A549 (cell line): ENCODE data around the gene ACE. TPM values are rescaled to one million over a fixed set of nuclear protein-coding genes. Genes with fewer than 3 reads are reported as not detected.
A peak's percentile ranks its signal among the peaks of the same experiment; 100 is the strongest.

Experiments used
- ATAC-seq, 2 experiments: fragments of 200-7000 bp in 1 of 2; fragments of >200 bp in 1 of 2; cut with Nextera tagmentation in 1 of 2; cut with Tn5 transposase in 1 of 2; 3 replicates each; pipeline versions ENCODE4 v1.8.0 to v1.9.1; 2018 to 2020; ENCODE audit warnings: mild to moderate bottlenecking in 1 of 2, moderate library complexity in 1 of 2
- CTCF ChIA-PET: fragments of 300-600 bp; sonication (Branson Sonifier 250); formaldehyde crosslinking; extraction: SDS; loops from one replicate; lab custom pipeline; 2021; ENCODE audit warnings: antibody characterized with exemption, inconsistent platforms; lab: Yijun Ruan, JAX
- POLR2A ChIA-PET: fragments of 350-600 bp; formaldehyde crosslinking; extraction: SDS; loops from one replicate; lab custom pipeline; 2021; ENCODE audit warnings: antibody characterized with exemption, inconsistent platforms; lab: Yijun Ruan, JAX
- DNase-seq, 2 experiments: peaks; one replicate each; pipeline versions ENCODE4 v3.0.0 to v3.0.0-alpha.2; 2011 to 2016; ENCODE audit warnings: low read depth in 1 of 2, low spot score in 1 of 2
- FAIRE-seq: peaks from 2 replicates; lab custom pipeline; 2011; peaks lifted over from hg19 to GRCh38; lab: Jason Lieb, UNC
- H3K27ac ChIP-seq, 2 experiments: fragments of >200 bp; sonication (Bioruptor Twin); formaldehyde crosslinking; 3 replicates each; pipeline ENCODE4 v1.5.1; 2016 to 2017
- H3K4me1 ChIP-seq: fragments of >200 bp; sonication (Bioruptor Twin); formaldehyde crosslinking; 3 replicates; pipeline ENCODE4 v1.6.1; 2016
- H3K4me2 ChIP-seq: fragments of >200 bp; sonication (Bioruptor Twin); formaldehyde crosslinking; 3 replicates; pipeline ENCODE4 v1.6.1; 2016
- H3K4me3 ChIP-seq: fragments of >200 bp; sonication (Bioruptor Twin); formaldehyde crosslinking; 3 replicates; pipeline ENCODE4 v1.5.1; 2016
- H3K9me3 ChIP-seq: fragments of >200 bp; sonication (Bioruptor Twin); formaldehyde crosslinking; 3 replicates; pipeline ENCODE4 v1.6.1; 2016
- BHLHE40 ChIP-seq: IDR thresholded peaks from 2 replicates; pipeline ENCODE4 v1.6.1; 2012; ENCODE audit warnings: low read depth, low read length, inconsistent platforms
- CBX2 ChIP-seq: fragments of 200-600 bp; sonication (generic); IDR thresholded peaks from 2 replicates; pipeline ENCODE4 v1.6.1; 2016; ENCODE audit warnings: low read depth, mild to moderate bottlenecking, borderline replicate concordance
- CBX8 ChIP-seq: fragments of 200-600 bp; sonication (generic); IDR thresholded peaks from 2 replicates; pipeline ENCODE4 v1.6.1; 2016
- ESRRA ChIP-seq: fragments of 150-350 bp; IDR thresholded peaks from 2 replicates; pipeline ENCODE4 v1.6.1; 2014; ENCODE audit warnings: mild to moderate bottlenecking, low read length, borderline replicate concordance
- FOSL2 ChIP-seq, 2 experiments: fragments of 450-650 bp in 1 of 2; fragments of >200 bp in 1 of 2; sonication (Bioruptor Twin) in 1 of 2; formaldehyde crosslinking; IDR thresholded peaks; 2 replicates each; pipeline versions ENCODE4 v1.5.0 to v1.6.1; 2016 to 2020; ENCODE audit warnings: mild to moderate bottlenecking in 1 of 2, moderate library complexity in 1 of 2
- HOXA7 ChIP-seq: fragments of 250-450 bp; sonication (Bioruptor Pico); IDR thresholded peaks from 2 replicates; pipeline ENCODE4 v1.5.0; 2020; ENCODE audit warnings: mild to moderate bottlenecking, moderate library complexity
- KDM1A ChIP-seq: fragments of 200-600 bp; sonication (generic); IDR thresholded peaks from 2 replicates; pipeline ENCODE4 v1.6.1; 2016; ENCODE audit warnings: low read depth, mild to moderate bottlenecking
- MAFK ChIP-seq: fragments of 450-650 bp; IDR thresholded peaks from 2 replicates; pipeline ENCODE4 v1.6.1; 2014; ENCODE audit not compliant: partially characterized antibody
- POLR2A ChIP-seq: IDR thresholded peaks from 2 replicates; pipeline ENCODE4 v1.6.1; 2012; ENCODE audit warnings: mild to moderate bottlenecking, low read length
- ZC3H11A ChIP-seq: fragments of 450-650 bp; IDR thresholded peaks from 2 replicates; pipeline ENCODE4 v1.6.1; 2014; ENCODE audit warnings: antibody characterized with exemption, mild to moderate bottlenecking
- WGBS: methylation state at CpG from one replicate; pipeline ENCODE4 v1.1.6; 2017; ENCODE audit errors: missing lambda C conversion rate; 5-methylcytosine and 5-hydroxymethylcytosine counted together
- polyA plus RNA-seq, 4 experiments: library from polyadenylated mRNA; depleted of rRNA in 3 of 4; stranded (reverse); fragments of >200 nt; fragmentation: RNase III in 1 of 4; extraction: RNeasy Plus Mini Kit Qiagen cat#74134 plus additional on column Dnase treatment in 1 of 4; gene quantifications; 2 replicates in 3 of 4; 3 replicates in 1 of 4; pipeline ENCODE4 v1.2.3, GENCODE V29; 2011 to 2017
- TF ChIP-seq, protein P1 (sequence below): fragments of 200-600 bp; sonication (generic); IDR thresholded peaks from 2 replicates; pipeline ENCODE4 v1.6.1; 2016; ENCODE audit warnings: antibody characterized with exemption, mild to moderate bottlenecking, moderate library complexity
- TF ChIP-seq, protein P2 (sequence below): IDR thresholded peaks from 2 replicates; pipeline ENCODE4 v1.6.1; 2012
- TF ChIP-seq, protein P3 (sequence below): fragments of 250-450 bp; sonication (Bioruptor Pico); IDR thresholded peaks from 2 replicates; pipeline ENCODE4 v1.5.0; 2021; ENCODE audit warnings: mild to moderate bottlenecking, moderate library complexity, borderline replicate concordance
- TF ChIP-seq, protein P4 (sequence below): fragments of >200 bp; sonication (Bioruptor Twin); formaldehyde crosslinking; IDR thresholded peaks from 3 replicates; pipeline ENCODE4 v1.6.1; 2016
- TF ChIP-seq, protein P5 (sequence below): IDR thresholded peaks from 2 replicates; pipeline ENCODE4 v1.6.1; 2012

The ACE gene
- polyA plus RNA-seq, 2 of the 4 experiments (the other 2 are of a cell fraction) = 0.22 to 0.52 TPM

DNA sequence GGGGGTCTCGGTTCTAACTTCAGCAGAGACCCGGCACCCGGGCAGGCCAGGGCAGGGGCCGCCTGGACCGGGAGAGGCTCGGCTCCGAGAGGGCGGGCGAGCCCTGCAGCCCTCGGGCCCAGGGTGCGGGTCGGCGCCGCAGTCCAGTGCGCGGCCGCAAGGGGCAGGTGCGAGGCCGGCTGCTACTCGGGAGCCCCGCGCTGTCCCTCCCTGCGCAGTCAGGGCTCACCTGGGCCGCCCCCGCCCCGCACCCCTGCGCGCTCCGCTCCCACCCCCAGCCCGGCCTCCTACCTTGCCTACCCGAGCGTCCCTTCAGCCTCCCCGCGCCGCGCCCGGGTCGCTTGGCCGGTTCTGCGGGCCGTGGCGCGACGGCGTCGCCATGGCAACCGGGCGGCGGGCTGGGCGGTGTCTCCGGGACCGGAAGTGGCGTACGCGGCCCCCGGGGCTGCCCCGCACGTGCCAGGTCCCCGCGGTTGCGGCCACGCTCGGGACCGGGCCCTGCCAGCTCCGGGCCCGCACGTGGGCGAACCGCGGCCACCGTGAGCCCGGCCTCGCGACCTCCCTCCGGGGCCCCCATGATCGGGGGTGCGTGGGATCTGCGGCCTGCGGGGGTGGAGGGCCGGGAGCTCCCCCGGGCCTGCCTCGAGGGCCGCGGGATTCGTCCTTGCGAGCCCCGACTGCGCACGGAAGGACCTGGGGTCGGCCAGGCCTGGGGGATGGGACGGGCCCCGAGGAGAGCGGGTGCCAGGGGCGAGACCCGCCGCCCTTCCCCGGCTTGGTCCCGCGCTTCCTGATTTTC, 30.7 kb upstream of the ACE start, which contains the start of gene CYB561 (continued):
- TF ChIP-seq, protein P1, sequence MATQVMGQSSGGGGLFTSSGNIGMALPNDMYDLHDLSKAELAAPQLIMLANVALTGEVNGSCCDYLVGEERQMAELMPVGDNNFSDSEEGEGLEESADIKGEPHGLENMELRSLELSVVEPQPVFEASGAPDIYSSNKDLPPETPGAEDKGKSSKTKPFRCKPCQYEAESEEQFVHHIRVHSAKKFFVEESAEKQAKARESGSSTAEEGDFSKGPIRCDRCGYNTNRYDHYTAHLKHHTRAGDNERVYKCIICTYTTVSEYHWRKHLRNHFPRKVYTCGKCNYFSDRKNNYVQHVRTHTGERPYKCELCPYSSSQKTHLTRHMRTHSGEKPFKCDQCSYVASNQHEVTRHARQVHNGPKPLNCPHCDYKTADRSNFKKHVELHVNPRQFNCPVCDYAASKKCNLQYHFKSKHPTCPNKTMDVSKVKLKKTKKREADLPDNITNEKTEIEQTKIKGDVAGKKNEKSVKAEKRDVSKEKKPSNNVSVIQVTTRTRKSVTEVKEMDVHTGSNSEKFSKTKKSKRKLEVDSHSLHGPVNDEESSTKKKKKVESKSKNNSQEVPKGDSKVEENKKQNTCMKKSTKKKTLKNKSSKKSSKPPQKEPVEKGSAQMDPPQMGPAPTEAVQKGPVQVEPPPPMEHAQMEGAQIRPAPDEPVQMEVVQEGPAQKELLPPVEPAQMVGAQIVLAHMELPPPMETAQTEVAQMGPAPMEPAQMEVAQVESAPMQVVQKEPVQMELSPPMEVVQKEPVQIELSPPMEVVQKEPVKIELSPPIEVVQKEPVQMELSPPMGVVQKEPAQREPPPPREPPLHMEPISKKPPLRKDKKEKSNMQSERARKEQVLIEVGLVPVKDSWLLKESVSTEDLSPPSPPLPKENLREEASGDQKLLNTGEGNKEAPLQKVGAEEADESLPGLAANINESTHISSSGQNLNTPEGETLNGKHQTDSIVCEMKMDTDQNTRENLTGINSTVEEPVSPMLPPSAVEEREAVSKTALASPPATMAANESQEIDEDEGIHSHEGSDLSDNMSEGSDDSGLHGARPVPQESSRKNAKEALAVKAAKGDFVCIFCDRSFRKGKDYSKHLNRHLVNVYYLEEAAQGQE = no peak
- TF ChIP-seq BHLHE40 (peak; percentile 98), ESRRA (no peak), POLR2A (peak; percentile 47), ZC3H11A (no peak), FOSL2 (IDR thresholded peaks at IDR 0.05) (no peak), FOSL2 (CRISPR knock-in tag; IDR thresholded peaks at IDR 0.05) (peak; percentile 50; the same call in 1 of the 2 replicates), HOXA7 (CRISPR knock-in tag) (no peak), MAFK (no peak), CBX2 (no peak)
- TF ChIP-seq, protein P2, sequence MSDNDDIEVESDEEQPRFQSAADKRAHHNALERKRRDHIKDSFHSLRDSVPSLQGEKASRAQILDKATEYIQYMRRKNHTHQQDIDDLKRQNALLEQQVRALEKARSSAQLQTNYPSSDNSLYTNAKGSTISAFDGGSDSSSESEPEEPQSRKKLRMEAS = peak; percentile 98
- TF ChIP-seq, protein P3, sequence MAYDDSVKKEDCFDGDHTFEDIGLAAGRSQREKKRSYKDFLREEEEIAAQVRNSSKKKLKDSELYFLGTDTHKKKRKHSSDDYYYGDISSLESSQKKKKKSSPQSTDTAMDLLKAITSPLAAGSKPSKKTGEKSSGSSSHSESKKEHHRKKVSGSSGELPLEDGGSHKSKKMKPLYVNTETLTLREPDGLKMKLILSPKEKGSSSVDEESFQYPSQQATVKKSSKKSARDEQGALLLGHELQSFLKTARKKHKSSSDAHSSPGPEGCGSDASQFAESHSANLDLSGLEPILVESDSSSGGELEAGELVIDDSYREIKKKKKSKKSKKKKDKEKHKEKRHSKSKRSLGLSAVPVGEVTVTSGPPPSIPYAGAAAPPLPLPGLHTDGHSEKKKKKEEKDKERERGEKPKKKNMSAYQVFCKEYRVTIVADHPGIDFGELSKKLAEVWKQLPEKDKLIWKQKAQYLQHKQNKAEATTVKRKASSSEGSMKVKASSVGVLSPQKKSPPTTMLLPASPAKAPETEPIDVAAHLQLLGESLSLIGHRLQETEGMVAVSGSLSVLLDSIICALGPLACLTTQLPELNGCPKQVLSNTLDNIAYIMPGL (CRISPR knock-in tag) = peak; percentile 61; the same call in 1 of the 2 replicates
- TF ChIP-seq, protein P4, sequence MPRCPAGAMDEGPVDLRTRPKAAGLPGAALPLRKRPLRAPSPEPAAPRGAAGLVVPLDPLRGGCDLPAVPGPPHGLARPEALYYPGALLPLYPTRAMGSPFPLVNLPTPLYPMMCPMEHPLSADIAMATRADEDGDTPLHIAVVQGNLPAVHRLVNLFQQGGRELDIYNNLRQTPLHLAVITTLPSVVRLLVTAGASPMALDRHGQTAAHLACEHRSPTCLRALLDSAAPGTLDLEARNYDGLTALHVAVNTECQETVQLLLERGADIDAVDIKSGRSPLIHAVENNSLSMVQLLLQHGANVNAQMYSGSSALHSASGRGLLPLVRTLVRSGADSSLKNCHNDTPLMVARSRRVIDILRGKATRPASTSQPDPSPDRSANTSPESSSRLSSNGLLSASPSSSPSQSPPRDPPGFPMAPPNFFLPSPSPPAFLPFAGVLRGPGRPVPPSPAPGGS = 0 out of 3 replicates have a peak, but pooled peaks have one; percentile 52

DNA sequence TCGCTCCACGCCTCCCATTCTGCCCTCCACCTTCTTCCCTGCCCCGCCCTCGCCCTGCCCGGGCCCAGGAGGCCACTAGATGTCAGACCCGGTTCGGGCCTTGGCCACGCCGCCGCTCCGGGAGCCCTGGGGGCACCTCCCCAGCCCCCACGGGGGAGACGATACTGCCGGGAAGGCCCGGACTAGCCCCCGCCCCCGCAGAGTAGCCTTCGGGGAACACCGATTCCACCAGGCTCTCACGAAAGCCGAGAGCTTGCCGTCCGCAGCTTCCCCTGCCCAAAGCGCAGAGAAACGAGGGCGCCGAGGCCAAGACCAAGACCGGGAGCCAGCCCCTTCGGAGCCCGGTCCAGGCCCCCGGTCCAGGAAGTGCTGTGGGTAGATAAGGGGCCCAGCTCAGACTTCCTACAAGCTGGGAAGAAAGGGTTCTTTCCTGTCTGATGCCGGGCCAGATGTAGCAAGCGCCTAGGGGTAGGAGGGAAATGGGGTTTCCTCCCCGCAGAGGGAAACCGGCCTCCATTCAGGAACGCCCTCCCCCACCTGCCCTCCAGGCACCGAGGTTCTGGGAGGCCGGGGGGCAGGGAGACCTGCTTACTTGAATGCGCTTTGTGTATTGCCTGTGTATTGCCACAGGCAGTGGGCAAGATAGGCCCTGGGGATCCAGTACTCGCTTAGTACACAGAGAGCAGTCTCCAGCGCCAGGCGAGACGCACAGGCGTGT, 29.9 kb upstream of the ACE start:
- Histone ChIP-seq H3K4me2 (peak overlapping the region; percentile 94), H3K27ac (peak overlapping the region; percentile 94 to 98), H3K9me3 (no peaks in the 10 kb centered on the region), H3K4me3 (peak overlapping the region; percentile 69), H3K4me1 (peaks cover 15% of the 10 kb centered on the region)
- TF ChIP-seq ZC3H11A = 0 out of 2 replicates have a peak, but pooled peaks have one; percentile 10
- 0 out of 2 replicates have a peak, but pooled peaks have one; percentile 11 for TF ChIP-seq POLR2A
- TF ChIP-seq KDM1A = no peak
- no peak for TF ChIP-seq CBX8
- TF ChIP-seq, protein P2 = 0 out of 2 replicates have a peak, but pooled peaks have one; percentile 16
- TF ChIP-seq, protein P5, sequence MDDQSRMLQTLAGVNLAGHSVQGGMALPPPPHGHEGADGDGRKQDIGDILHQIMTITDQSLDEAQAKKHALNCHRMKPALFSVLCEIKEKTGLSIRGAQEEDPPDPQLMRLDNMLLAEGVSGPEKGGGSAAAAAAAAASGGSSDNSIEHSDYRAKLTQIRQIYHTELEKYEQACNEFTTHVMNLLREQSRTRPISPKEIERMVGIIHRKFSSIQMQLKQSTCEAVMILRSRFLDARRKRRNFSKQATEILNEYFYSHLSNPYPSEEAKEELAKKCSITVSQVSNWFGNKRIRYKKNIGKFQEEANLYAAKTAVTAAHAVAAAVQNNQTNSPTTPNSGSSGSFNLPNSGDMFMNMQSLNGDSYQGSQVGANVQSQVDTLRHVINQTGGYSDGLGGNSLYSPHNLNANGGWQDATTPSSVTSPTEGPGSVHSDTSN = no peak
- FAIRE-seq (no peak), ATAC-seq (peak; percentile 14; a peak in 4 of 6 replicates), DNase-seq (peak in 1 of 2 experiments; percentile 34)
- POLR2A ChIA-PET = interaction anchor here (0.8 to 3.0 kb wide), 6 partner anchors 12 to 381 kb away, joined by 3 to 10 read pairs (median 3); partner anchors contain the start of gene MAP3K3
- WGBS = 78% methylated on average over 34 of the region's 44 CpGs
- CTCF ChIA-PET = interaction anchor here (0.7 to 23.8 kb wide), 14 partner anchors 12 to 168 kb away, joined by 3 to 364 read pairs (median 4); partner anchors contain the start of genes ACE and DCAF7
